ENCODE data around the gene TTC29. TPM values are rescaled to one million over a fixed set of nuclear protein-coding genes. Genes with fewer than 3 reads are reported as not detected.
"Not testable (repeated sequence)": the region's sequence is repeated elsewhere in the genome, so short reads cannot be mapped to it uniquely, and the experiment has no call there.

The TTC29 gene
- polyA plus RNA-seq, 1 donor (not counting 4 experiments of a cell fraction or from before 2014, with no cell fraction given) = not detected

GRCh38 chr4:146742416-146742815, 203.2 kb downstream of the TTC29 start:
- Histone ChIP-seq H3K9me3 (ENCODE audit: control insufficient read depth, low read depth, low read length) (no peaks in the 10 kb centered on the region), H3K4me3 (ENCODE audit: control insufficient read depth in 2 of 3, extremely low read depth in 1 of 3, insufficient read depth in 2 of 3, low read depth in 1 of 3, low read length in 3 of 3) (no peak overlapping the region), H3K9me1 (ENCODE audit: control insufficient read depth, extremely low read depth, insufficient read depth, low read length) (no peaks in the 10 kb centered on the region), H4K20me1 (ENCODE audit: control insufficient read depth, extremely low read depth, insufficient read depth, low read length) (no peaks in the 10 kb centered on the region), H2AFZ (ENCODE audit: control insufficient read depth, low read length) (no peak overlapping the region), H3K27ac (ENCODE audit: control insufficient read depth, insufficient read depth, low read length) (no peak overlapping the region), H3K9ac (ENCODE audit: control insufficient read depth, extremely low read depth, insufficient read depth, low read length) (no peak overlapping the region), H3K79me2 (ENCODE audit: control insufficient read depth, insufficient read depth, low read length) (no peaks in the 10 kb centered on the region), H3K4me1 (ENCODE audit: control insufficient read depth, extremely low read depth, insufficient read depth, low read length) (no peaks in the 10 kb centered on the region), H3K27me3 (ENCODE audit: control insufficient read depth, extremely low read depth, insufficient read depth, low read length) (no peaks in the 10 kb centered on the region), H3K4me2 (ENCODE audit: control insufficient read depth, extremely low read depth, insufficient read depth, low read depth, low read length) (no peak overlapping the region), H3K36me3 (ENCODE audit: control insufficient read depth in 2 of 2, extremely low read depth in 1 of 2, insufficient read depth in 2 of 2, low read length in 2 of 2) (no peaks in the 10 kb centered on the region)
- FAIRE-seq (peak; percentile 75), DNase-seq (ENCODE audit: low read depth, low spot score) (no peak)
- dilution Hi-C loops (cut with MboI; ENCODE audit: extremely low pct_ligation_motif_present, low sequenced_read_pairs) = no loop called here
- TF ChIP-seq CTCF (optimal IDR thresholded peaks at IDR 0.05 in 1 of 3, IDR thresholded peaks at IDR 0.05 in 1 of 3, conservative IDR thresholded peaks at IDR 0.05 in 1 of 3; ENCODE audit: extremely low read depth in 1 of 3, insufficient read depth in 2 of 3, low read length in 3 of 3) = no peak
- no peak for TF ChIP-seq EZH2 (IDR thresholded peaks at IDR 0.05; ENCODE audit: low read length)

GRCh38 chr4:146739182-146739581, 206.5 kb downstream of the TTC29 start:
- no peak overlapping the region for H3K4me3 ChIP-seq (ENCODE audit: control insufficient read depth in 2 of 3, extremely low read depth in 1 of 3, insufficient read depth in 2 of 3, low read depth in 1 of 3, low read length in 3 of 3)
- H3K9ac ChIP-seq (ENCODE audit: control insufficient read depth, extremely low read depth, insufficient read depth, low read length) = no peak overlapping the region
- no peak for DNase-seq (ENCODE audit: low read depth, low spot score)
- dilution Hi-C loops (cut with MboI; ENCODE audit: extremely low pct_ligation_motif_present, low sequenced_read_pairs) = no loop called here
- no peaks in the 10 kb centered on the region for H3K4me1 ChIP-seq (ENCODE audit: control insufficient read depth, extremely low read depth, insufficient read depth, low read length)
- no peak overlapping the region for H3K4me2 ChIP-seq (ENCODE audit: control insufficient read depth, extremely low read depth, insufficient read depth, low read depth, low read length)
- no peak for FAIRE-seq
- H3K36me3 ChIP-seq (ENCODE audit: control insufficient read depth in 2 of 2, extremely low read depth in 1 of 2, insufficient read depth in 2 of 2, low read length in 2 of 2) = no peaks in the 10 kb centered on the region
- no peaks in the 10 kb centered on the region for H4K20me1 ChIP-seq (ENCODE audit: control insufficient read depth, extremely low read depth, insufficient read depth, low read length)
- H3K9me3 ChIP-seq (ENCODE audit: control insufficient read depth, low read depth, low read length) = no peaks in the 10 kb centered on the region
- no peaks in the 10 kb centered on the region for H3K9me1 ChIP-seq (ENCODE audit: control insufficient read depth, extremely low read depth, insufficient read depth, low read length)
- H2AFZ ChIP-seq (ENCODE audit: control insufficient read depth, low read length) = no peak overlapping the region
- TF ChIP-seq EZH2 (IDR thresholded peaks at IDR 0.05; ENCODE audit: low read length) (no peak), CTCF (optimal IDR thresholded peaks at IDR 0.05 in 1 of 3, IDR thresholded peaks at IDR 0.05 in 1 of 3, conservative IDR thresholded peaks at IDR 0.05 in 1 of 3; ENCODE audit: extremely low read depth in 1 of 3, insufficient read depth in 2 of 3, low read length in 3 of 3) (no peak)
- H3K27ac ChIP-seq (ENCODE audit: control insufficient read depth, insufficient read depth, low read length) = no peak overlapping the region
- no peaks in the 10 kb centered on the region for H3K27me3 ChIP-seq (ENCODE audit: control insufficient read depth, extremely low read depth, insufficient read depth, low read length)
- H3K79me2 ChIP-seq (ENCODE audit: control insufficient read depth, insufficient read depth, low read length) = no peaks in the 10 kb centered on the region

GRCh38 chr4:146723519-146723918, 222.1 kb downstream of the TTC29 start:
- H3K9me3 ChIP-seq (ENCODE audit: control insufficient read depth, low read depth, low read length); H3K4me3 ChIP-seq (ENCODE audit: control insufficient read depth in 2 of 3, extremely low read depth in 1 of 3, insufficient read depth in 2 of 3, low read depth in 1 of 3, low read length in 3 of 3); H3K9me1 ChIP-seq (ENCODE audit: control insufficient read depth, extremely low read depth, insufficient read depth, low read length); FAIRE-seq; H3K27me3 ChIP-seq (ENCODE audit: control insufficient read depth, extremely low read depth, insufficient read depth, low read length); H3K4me2 ChIP-seq (ENCODE audit: control insufficient read depth, extremely low read depth, insufficient read depth, low read depth, low read length); H2AFZ ChIP-seq (ENCODE audit: control insufficient read depth, low read length); H3K27ac ChIP-seq (ENCODE audit: control insufficient read depth, insufficient read depth, low read length); dilution Hi-C loops (cut with MboI; ENCODE audit: extremely low pct_ligation_motif_present, low sequenced_read_pairs); H3K79me2 ChIP-seq (ENCODE audit: control insufficient read depth, insufficient read depth, low read length); H3K9ac ChIP-seq (ENCODE audit: control insufficient read depth, extremely low read depth, insufficient read depth, low read length); H3K36me3 ChIP-seq (ENCODE audit: control insufficient read depth in 2 of 2, extremely low read depth in 1 of 2, insufficient read depth in 2 of 2, low read length in 2 of 2); DNase-seq (ENCODE audit: low read depth, low spot score); H3K4me1 ChIP-seq (ENCODE audit: control insufficient read depth, extremely low read depth, insufficient read depth, low read length); H4K20me1 ChIP-seq (ENCODE audit: control insufficient read depth, extremely low read depth, insufficient read depth, low read length): not testable (repeated sequence)
